KG1 (cell line): ENCODE measurements around the gene TAC3.
"Not testable (repeated sequence)": the region's sequence is repeated elsewhere in the genome, so short reads cannot be mapped to it uniquely, and the experiment has no call there.

ENCODE experiments used
- DNase-seq: peaks from one replicate; lab custom pipeline; 2025; lab: John Stamatoyannopoulos, UW

Gene TAC3

GRCh38 chr12:57016348-57016747 is at the start of gene TAC3:
TAC3 (minus strand) TSS chr12:57016529; CDS start chr12:57015797, 732 bp downstream.
- no peak for DNase-seq

- no peak for DNase-seq
Observed at GRCh38 chr12:57063991-57064685, 47.8 kb upstream of the TAC3 start.

GRCh38 chr12:57058454-57058853 is 42.1 kb upstream of the TAC3 start:
- DNase-seq: no peak

- DNase-seq: no peak
Observed at GRCh38 chr12:57057067-57057751, 40.9 kb upstream of the TAC3 start.

- DNase-seq: no peak
Observed at GRCh38 chr12:57055824-57056223, 39.5 kb upstream of the TAC3 start.

- DNase-seq: not testable (repeated sequence)
Observed at GRCh38 chr12:57053901-57054300, 37.6 kb upstream of the TAC3 start.

GRCh38 chr12:57053146-57053545 is 36.8 kb upstream of the TAC3 start:
- DNase-seq: not testable (repeated sequence)

- DNase-seq: no peak
Observed at GRCh38 chr12:57051011-57051410, 34.7 kb upstream of the TAC3 start.

- no peak for DNase-seq
Observed at GRCh38 chr12:57049890-57050289, 33.6 kb upstream of the TAC3 start, which contains the start of gene MYO1A. MYO1A (minus strand) TSS chr12:57050129; CDS start chr12:57048323, 1,806 bp downstream.

- no peak for DNase-seq
Observed at GRCh38 chr12:57049119-57049446, 32.8 kb upstream of the TAC3 start.

- DNase-seq: no peak
Observed at GRCh38 chr12:57048423-57049118, 32.2 kb upstream of the TAC3 start.

- no peak for DNase-seq
Observed at GRCh38 chr12:57047981-57048380, 31.7 kb upstream of the TAC3 start.

GRCh38 chr12:57046947-57047890 is 30.9 kb upstream of the TAC3 start:
- DNase-seq: no peak

- no peak for DNase-seq
Observed at GRCh38 chr12:57046086-57046791, 29.9 kb upstream of the TAC3 start.

GRCh38 chr12:57044889-57045288 is 28.6 kb upstream of the TAC3 start:
- DNase-seq: no peak

GRCh38 chr12:57044468-57044867 is 28.1 kb upstream of the TAC3 start:
- no peak for DNase-seq

GRCh38 chr12:57042695-57043094 is 26.4 kb upstream of the TAC3 start:
- DNase-seq: no peak

- no peak for DNase-seq
Observed at GRCh38 chr12:57040750-57041149, 24.4 kb upstream of the TAC3 start.

GRCh38 chr12:57040211-57040610 is 23.9 kb upstream of the TAC3 start:
- DNase-seq: no peak

GRCh38 chr12:57039016-57039798 is 22.9 kb upstream of the TAC3 start:
- no peak for DNase-seq
